SK-N-SH (cell line): ENCODE data around the gene GRB2. TPM values are rescaled to one million over a fixed set of nuclear protein-coding genes. Genes with fewer than 3 reads are reported as not detected.

Experiments
- CTCF ChIA-PET: fragments of 300-600, 350-600 bp; formaldehyde crosslinking; extraction: SDS; loops from one replicate; lab custom pipeline; 2021; lab: Yijun Ruan, JAX
- POLR2A ChIA-PET: fragments of 350-600 bp; sonication (Branson Sonifier 250); formaldehyde crosslinking; extraction: SDS; loops from one replicate; lab custom pipeline; 2020; ENCODE audit warnings: antibody characterized with exemption, inconsistent platforms; lab: Yijun Ruan, JAX
- DNase-seq: peaks from one replicate; pipeline ENCODE4 v3.0.0; 2012
- H2AFZ ChIP-seq: fragments of 200-600 bp; sonication (generic); 2 replicates; pipeline ENCODE4 v1.8.1; 2016; ENCODE audit warnings: antibody characterized with exemption, mild to moderate bottlenecking, low read depth
- H3F3A ChIP-seq: fragments of 200-600 bp; sonication (generic); replicated peaks from 2 replicates; pipeline ENCODE3; 2016; ENCODE audit warnings: antibody characterized with exemption, mild to moderate bottlenecking; ENCODE audit not compliant: insufficient read depth
- H3K27ac ChIP-seq, 2 experiments: fragments of 200-500 bp in 1 of 2; fragments of 200-600 bp in 1 of 2; sonication (Bioruptor generic) in 1 of 2; sonication (generic), shearing (Covaris generic) in 1 of 2; 2 replicates each; pipeline versions ENCODE4 v1.5.1 to v1.6.1; 2014 to 2016; ENCODE audit warnings: low read depth in 2 of 2, inconsistent platforms in 1 of 2, low read length in 1 of 2, mild to moderate bottlenecking in 1 of 2, mixed read lengths in 1 of 2
- H3K27me3 ChIP-seq: fragments of 200-600 bp; sonication (generic), shearing (Covaris generic); 2 replicates; pipeline ENCODE4 v1.6.1; 2016; ENCODE audit warnings: mixed run types; ENCODE audit not compliant: insufficient read depth
- H3K36me3 ChIP-seq, 2 experiments: fragments of 200-500 bp in 1 of 2; fragments of 200-600 bp in 1 of 2; sonication (Bioruptor generic) in 1 of 2; sonication (generic) in 1 of 2; replicated peaks in 1 of 2; 2 replicates each; pipeline versions ENCODE3 to v1.5.1; 2014 to 2016; ENCODE audit warnings: low read length in 1 of 2, mild to moderate bottlenecking in 1 of 2; ENCODE audit not compliant: insufficient read depth in 2 of 2, control insufficient read depth in 1 of 2
- H3K4me1 ChIP-seq, 2 experiments: fragments of 200-500 bp in 1 of 2; fragments of 200-600 bp in 1 of 2; sonication (Bioruptor generic) in 1 of 2; sonication (generic), shearing (Covaris generic) in 1 of 2; 2 replicates each; pipeline versions ENCODE4 v1.5.1 to v1.6.1; 2014 to 2016; ENCODE audit warnings: low read depth in 1 of 2, low read length in 1 of 2, mixed run types in 1 of 2; ENCODE audit not compliant: insufficient read depth in 2 of 2, control insufficient read depth in 1 of 2
- H3K4me2 ChIP-seq: fragments of 200-600 bp; sonication (generic), shearing (Covaris generic); 2 replicates; pipeline ENCODE4 v1.6.1; 2017; ENCODE audit warnings: mixed run types
- H3K4me3 ChIP-seq, 2 experiments: fragments of 200-500 bp in 1 of 2; fragments of 200-600 bp in 1 of 2; sonication (Bioruptor generic) in 1 of 2; sonication (generic), shearing (Covaris generic) in 1 of 2; 2 replicates each; pipeline versions ENCODE4 v1.5.1 to v1.8.1; 2014 to 2016; ENCODE audit warnings: low read depth in 2 of 2, inconsistent platforms in 1 of 2, low read length in 1 of 2, mild to moderate bottlenecking in 1 of 2, mixed read lengths in 1 of 2, moderate library complexity in 1 of 2
- H3K79me2 ChIP-seq: fragments of 200-600 bp; sonication (generic); 2 replicates; pipeline ENCODE4 v1.8.1; 2017; ENCODE audit warnings: mild to moderate bottlenecking; ENCODE audit not compliant: insufficient read depth
- H3K9ac ChIP-seq: fragments of 200-600 bp; sonication (generic); 2 replicates; pipeline ENCODE4 v1.6.1; 2017; ENCODE audit warnings: mixed run types
- H3K9me2 ChIP-seq: fragments of 200-600 bp; sonication (generic); 2 replicates; pipeline ENCODE4 v1.6.1; 2017; ENCODE audit warnings: mixed run types
- H3K9me3 ChIP-seq: fragments of 200-600 bp; sonication (generic); 2 replicates; pipeline ENCODE4 v1.6.1; 2017; ENCODE audit warnings: mixed run types, mild to moderate bottlenecking, moderate library complexity
- H4K20me1 ChIP-seq: fragments of 200-600 bp; sonication (generic); 2 replicates; pipeline ENCODE4 v1.6.1; 2017; ENCODE audit warnings: mild to moderate bottlenecking, mixed run types; ENCODE audit not compliant: insufficient read depth
- CHD2 ChIP-seq: fragments of 150-350 bp; IDR thresholded peaks from 2 replicates; pipeline ENCODE4 v1.6.1; 2018; ENCODE audit warnings: low read length; ENCODE audit not compliant: partially characterized antibody
- CTCF ChIP-seq: fragments of 200-600 bp; sonication (generic); IDR thresholded peaks from 2 replicates; pipeline ENCODE4 v1.6.1; 2017; ENCODE audit warnings: antibody characterized with exemption, mild to moderate bottlenecking, moderate library complexity
- EP300 ChIP-seq, 2 experiments: IDR thresholded peaks; 2 replicates each; pipeline versions ENCODE4 v1.4.0 to v1.6.1; 2012; ENCODE audit warnings: borderline replicate concordance in 1 of 2, low read depth in 1 of 2, low read length in 1 of 2
- EZH2phosphoT487 ChIP-seq: fragments of 200-600 bp; sonication (generic); IDR thresholded peaks from 2 replicates; pipeline ENCODE4 v1.6.1; 2017; ENCODE audit warnings: low read depth, mixed run types, mild to moderate bottlenecking, antibody characterized with exemption, moderate library complexity, borderline replicate concordance
- FOSL2 ChIP-seq: IDR thresholded peaks from 2 replicates; pipeline ENCODE4 v1.4.0; 2012; ENCODE audit warnings: low read depth, mild to moderate bottlenecking, moderate library complexity, borderline replicate concordance
- GATA2 ChIP-seq: sonication (generic); formaldehyde crosslinking; IDR thresholded peaks from 2 replicates; pipeline ENCODE4 v1.5.0; 2020; ENCODE audit warnings: mild to moderate bottlenecking, missing genetic modification reagents
- IRF3 ChIP-seq: fragments of 150-350 bp; IDR thresholded peaks from 2 replicates; pipeline ENCODE4 v1.6.1; 2016; ENCODE audit warnings: mild to moderate bottlenecking, low read depth, low read length
- JUND ChIP-seq: IDR thresholded peaks from 2 replicates; pipeline ENCODE4 v1.4.0; 2012
- MAX ChIP-seq: IDR thresholded peaks from 2 replicates; pipeline ENCODE4 v1.4.0; 2012; ENCODE audit warnings: low read depth
- MEF2A ChIP-seq: IDR thresholded peaks from 2 replicates; pipeline ENCODE4 v1.4.0; 2012; ENCODE audit warnings: low read depth, borderline replicate concordance
- NFIC ChIP-seq: IDR thresholded peaks from 2 replicates; pipeline ENCODE4 v1.4.0; 2012; ENCODE audit warnings: borderline replicate concordance
- NRF1 ChIP-seq: IDR thresholded peaks from 2 replicates; pipeline ENCODE4 v1.6.1; 2012; ENCODE audit warnings: low read depth, mild to moderate bottlenecking, low read length
- PBX3 ChIP-seq: IDR thresholded peaks from 2 replicates; pipeline ENCODE4; 2012
- POLR2AphosphoS5 ChIP-seq: IDR thresholded peaks from 2 replicates; pipeline ENCODE4 v1.6.1; 2012; ENCODE audit warnings: low read depth, low read length
- RCOR1 ChIP-seq: fragments of 150-350 bp; IDR thresholded peaks from 2 replicates; pipeline ENCODE4 v1.6.1; 2017; ENCODE audit warnings: antibody characterized with exemption, low read length
- REST ChIP-seq: IDR thresholded peaks from 2 replicates; pipeline ENCODE4 v1.6.1; 2012; ENCODE audit warnings: mild to moderate bottlenecking, low read depth, low read length, moderate library complexity
- SIN3A ChIP-seq: IDR thresholded peaks from 2 replicates; pipeline ENCODE4 v1.6.1; 2012; ENCODE audit warnings: low read depth, mild to moderate bottlenecking, low read length, moderate library complexity, borderline replicate concordance
- SMC3 ChIP-seq: IDR thresholded peaks from 2 replicates; pipeline ENCODE4 v1.6.1; 2012; ENCODE audit warnings: low read depth, low read length, improper control_type of control experiment
- TCF12 ChIP-seq: IDR thresholded peaks from 2 replicates; pipeline ENCODE4 v1.4.0; 2012
- USF1 ChIP-seq: IDR thresholded peaks from 2 replicates; pipeline ENCODE4 v1.4.0; 2012; ENCODE audit warnings: low read depth, borderline replicate concordance
- YY1 ChIP-seq: IDR thresholded peaks from 2 replicates; pipeline ENCODE4 v1.4.0; 2012; ENCODE audit warnings: low read depth, mild to moderate bottlenecking
- WGBS: methylation state at CpG from one replicate; pipeline ENCODE4 v1.1.6; 2017; ENCODE audit warnings: low lambda C conversion rate; 5-methylcytosine and 5-hydroxymethylcytosine counted together
- polyA plus RNA-seq, 3 experiments: library from polyadenylated mRNA; depleted of rRNA; stranded (reverse); fragments of >200 nt; gene quantifications; 2 replicates each; pipeline ENCODE4 v1.2.3, GENCODE V29; 2012

The GRB2 gene
- polyA plus RNA-seq, 1 of the 3 experiments (the other 2 are of a cell fraction): 89.6 TPM

GRCh38 chr17:75319904-75320691 lies 85.4 kb downstream of the GRB2 start:
- Histone ChIP-seq H4K20me1 (peaks cover 5% of the 10 kb centered on the region), H3K4me1 (no peaks in the 10 kb centered on the region), H3F3A (peaks cover 29% of the 10 kb centered on the region), H3K27me3 (no peaks in the 10 kb centered on the region), H3K9ac (no peak overlapping the region), H3K79me2 (peaks cover 15% of the 10 kb centered on the region), H2AFZ (no peak overlapping the region), H3K9me2 (no peaks in the 10 kb centered on the region), H3K4me2 (no peak overlapping the region), H3K36me3 (peaks cover 36 to 38% of the 10 kb centered on the region in 2 experiments), H3K4me3 (no peak overlapping the region), H3K9me3 (no peaks in the 10 kb centered on the region), H3K27ac (no peak overlapping the region)
- WGBS: 77% methylated on average over 20 of the region's 20 CpGs
- POLR2A ChIA-PET: no interaction called here
- TF ChIP-seq CTCF (no peak), REST (no peak), MAX (no peak; the same call in 1 of the 2 replicates), SMC3 (no peak), MEF2A (no peak), JUND (0 out of 2 replicates have a peak, but pooled peaks have one; percentile 41), TCF12 (peak; percentile 85), EZH2phosphoT487 (no peak), FOSL2 (peak; percentile 63), POLR2AphosphoS5 (0 out of 2 replicates have a peak, but pooled peaks have one; percentile 55), PBX3 (peak; percentile 37; the same call in 1 of the 2 replicates), EP300 (IDR thresholded peaks at IDR 0.05; ENCODE audit: borderline replicate concordance in 1 of 2, low read depth in 1 of 2, low read length in 1 of 2) (no peak; a peak in 1 of 4 replicates), CHD2 (no peak), YY1 (no peak), GATA2 (CRISPR knock-in tag) (no peak), USF1 (no peak), IRF3 (no peak), RCOR1 (no peak), NFIC (peak; percentile 82), NRF1 (no peak), SIN3A (no peak)
- CTCF ChIA-PET: interaction anchor here (0.7 to 7.5 kb wide), 13 partner anchors 15 to 206 kb away, joined by 3 to 83 read pairs (median 5); partner anchors contain the start of genes GRB2 and MIF4GD
- DNase-seq: no peak
